Tibial artery (tissue), 4 donors: Measurements from ENCODE around the gene MAFF.

Experiments
- DNase-seq, 2 donors: peaks; one replicate each; pipeline ENCODE4 v3.0.0-alpha.2; 2019
- H3K27ac ChIP-seq, 2 donors: fragments of 200-600 bp; sonication (generic) in 1 of 2; 1 replicate in 1 of 2; 2 replicates in 1 of 2; pipeline ENCODE4 v1.5.1; 2018 to 2019; ENCODE audit warnings: mild to moderate bottlenecking in 1 of 2
- H3K27me3 ChIP-seq, 2 donors: fragments of 200-600 bp; sonication (generic) in 1 of 2; one replicate each; pipeline versions ENCODE4 v1.5.1 to v1.6.0; 2016 to 2019
- H3K36me3 ChIP-seq, 3 donors: fragments of 200-600 bp; sonication (generic) in 2 of 3; one replicate each; pipeline ENCODE4 v1.5.1; 2016 to 2019; ENCODE audit warnings: mild to moderate bottlenecking in 2 of 3
- H3K4me1 ChIP-seq, 4 donors: fragments of 200-600 bp; sonication (generic) in 2 of 4; 1 replicate in 3 of 4; 2 replicates in 1 of 4; pipeline ENCODE4 v1.5.1; 2016 to 2019
- H3K4me3 ChIP-seq, 2 donors: fragments of 200-600 bp; sonication (generic) in 1 of 2; 1 replicate in 1 of 2; 2 replicates in 1 of 2; pipeline ENCODE4 v1.5.1; 2018 to 2019; ENCODE audit warnings: mild to moderate bottlenecking in 2 of 2
- H3K9me3 ChIP-seq, 3 donors: fragments of 200-600 bp; sonication (generic) in 1 of 3; one replicate each; pipeline ENCODE4 v1.5.1; 2016 to 2019
- CTCF ChIP-seq, 2 experiments: fragments of 200-600 bp in 1 of 2; fragments of 450-650 bp in 1 of 2; IDR thresholded peaks; one replicate each; pipeline ENCODE4 v1.5.1; 2017 to 2019; ENCODE audit warnings: antibody characterized with exemption in 2 of 2, mild to moderate bottlenecking in 1 of 2, moderate library complexity in 1 of 2
- intact Hi-C: fragments of 100-400 bp; cut with DNase I; formaldehyde crosslinking; loops from one replicate; pipeline ENCODE4 v1.15.0; 2023; ENCODE audit warnings: low total_unique reads

MAFF gene

GRCh38 chr22:38262051-38262795 lies 60.4 kb downstream of the MAFF start:
- no peak overlapping the region for H3K4me3 ChIP-seq
- H3K9me3 ChIP-seq, result no peaks in the 10 kb centered on the region
- no peaks in the 10 kb centered on the region for H3K27me3 ChIP-seq
- peak in 1 of 2 donors; percentile 81 for DNase-seq
- peaks cover 0 to 9% (median 0%) of the 10 kb centered on the region in 3 donors for H3K36me3 ChIP-seq
- peak; percentile 55 to 57 for TF ChIP-seq CTCF (IDR thresholded peaks at IDR 0.05)
- intact Hi-C loops, result loop anchor here (5.0 kb wide), 1 partner anchor 90 kb away; no protein-coding TSS in a partner anchor
- peak overlapping the region; percentile 28 to 75 for H3K27ac ChIP-seq
- H3K4me1 ChIP-seq, result peaks cover 0 to 83% (median 51%) of the 10 kb centered on the region in 4 donors

GRCh38 chr22:38264322-38264843 lies 62.6 kb downstream of the MAFF start:
- H3K36me3 ChIP-seq, result peaks cover 0 to 9% (median 0%) of the 10 kb centered on the region in 3 donors
- no peak for TF ChIP-seq CTCF (IDR thresholded peaks at IDR 0.05)
- DNase-seq, result no peak
- H3K4me1 ChIP-seq, result peaks cover 0 to 73% (median 49%) of the 10 kb centered on the region in 4 donors
- intact Hi-C loops, result loop anchor here (5.0 kb wide), 1 partner anchor 88 kb away; no protein-coding TSS in a partner anchor
- no peaks in the 10 kb centered on the region for H3K9me3 ChIP-seq
- H3K27me3 ChIP-seq, result no peaks in the 10 kb centered on the region
- no peak overlapping the region for H3K4me3 ChIP-seq
- peak overlapping the region in 1 of 2 donors; percentile 12 for H3K27ac ChIP-seq
